Skeletal muscle tissue (tissue), 4 donors: Measurements from ENCODE around the gene ARHGAP26. TPM values are rescaled to one million over a fixed set of nuclear protein-coding genes. Genes with fewer than 3 reads are reported as not detected.

ENCODE experiments used
- H3K27ac ChIP-seq: one replicate; pipeline ENCODE4 v1.7.0; 2013; ENCODE audit warnings: mild to moderate bottlenecking, low read depth, low read length, inconsistent platforms
- H3K27me3 ChIP-seq, 3 donors: one replicate each; pipeline ENCODE4 v1.7.0; 2013; ENCODE audit warnings: low read length in 3 of 3; ENCODE audit not compliant: control insufficient read depth in 3 of 3, insufficient read depth in 3 of 3
- H3K36me3 ChIP-seq, 3 donors: one replicate each; pipeline ENCODE4 v1.7.0; 2013; ENCODE audit warnings: low read length in 3 of 3; ENCODE audit not compliant: control insufficient read depth in 3 of 3, insufficient read depth in 3 of 3
- H3K4me1 ChIP-seq, 3 donors: one replicate each; pipeline ENCODE4 v1.7.0; 2013; ENCODE audit warnings: low read length in 3 of 3, mild to moderate bottlenecking in 3 of 3; ENCODE audit not compliant: control insufficient read depth in 3 of 3, insufficient read depth in 3 of 3
- H3K4me3 ChIP-seq, 3 donors: one replicate each; pipeline ENCODE4 v1.7.0; 2013; ENCODE audit warnings: low read length in 3 of 3
- H3K9ac ChIP-seq, 3 donors: one replicate each; pipeline ENCODE4 v1.7.0; 2013; ENCODE audit warnings: low read length in 3 of 3, mild to moderate bottlenecking in 3 of 3, moderate library complexity in 2 of 3, low read depth in 1 of 3
- H3K9me3 ChIP-seq, 3 donors: one replicate each; pipeline ENCODE4 v1.7.0; 2013; ENCODE audit warnings: low read length in 3 of 3; ENCODE audit not compliant: control insufficient read depth in 3 of 3
- total RNA-seq: library from RNA; depleted of rRNA; stranded (reverse); fragments of >200 nt; gene quantifications from one replicate; pipeline ENCODE4 v1.2.3, GENCODE V29; 2014
- donor health status: Osteomylitis.

The ARHGAP26 gene
- total RNA-seq, 1 donor from 2014 or later, result 28.7 TPM

GRCh38 chr5:143214890-143215289, 444.7 kb downstream of the ARHGAP26 start:
- peaks cover 5 to 13% (median 6%) of the 10 kb centered on the region in 3 donors for H3K36me3 ChIP-seq
- H3K9me3 ChIP-seq, result no peaks in the 10 kb centered on the region
- H3K9ac ChIP-seq, result no peak overlapping the region
- no peak overlapping the region for H3K4me3 ChIP-seq
- no peak overlapping the region for H3K27ac ChIP-seq
- no peaks in the 10 kb centered on the region for H3K27me3 ChIP-seq
- H3K4me1 ChIP-seq, result peaks cover 11 to 30% (median 11%) of the 10 kb centered on the region in 3 donors

- no peak overlapping the region for H3K4me3 ChIP-seq
- no peaks in the 10 kb centered on the region for H3K27me3 ChIP-seq
- H3K36me3 ChIP-seq, result peaks cover 5 to 13% (median 6%) of the 10 kb centered on the region in 3 donors
- H3K27ac ChIP-seq, result no peak overlapping the region
- H3K9ac ChIP-seq, result no peak overlapping the region
- H3K9me3 ChIP-seq, result no peaks in the 10 kb centered on the region
- peaks cover 12 to 37% (median 12%) of the 10 kb centered on the region in 3 donors for H3K4me1 ChIP-seq
These were observed 445.5 kb downstream of the ARHGAP26 start for GRCh38 chr5:143215690-143216089.

GRCh38 chr5:143216211-143216610, 446.0 kb downstream of the ARHGAP26 start:
- Histone ChIP-seq H3K4me1 (peaks cover 12 to 37% (median 12%) of the 10 kb centered on the region in 3 donors), H3K9ac (no peak overlapping the region), H3K36me3 (peaks cover 5 to 13% (median 6%) of the 10 kb centered on the region in 3 donors), H3K27ac (no peak overlapping the region), H3K9me3 (no peaks in the 10 kb centered on the region), H3K4me3 (no peak overlapping the region), H3K27me3 (no peaks in the 10 kb centered on the region)

DNA sequence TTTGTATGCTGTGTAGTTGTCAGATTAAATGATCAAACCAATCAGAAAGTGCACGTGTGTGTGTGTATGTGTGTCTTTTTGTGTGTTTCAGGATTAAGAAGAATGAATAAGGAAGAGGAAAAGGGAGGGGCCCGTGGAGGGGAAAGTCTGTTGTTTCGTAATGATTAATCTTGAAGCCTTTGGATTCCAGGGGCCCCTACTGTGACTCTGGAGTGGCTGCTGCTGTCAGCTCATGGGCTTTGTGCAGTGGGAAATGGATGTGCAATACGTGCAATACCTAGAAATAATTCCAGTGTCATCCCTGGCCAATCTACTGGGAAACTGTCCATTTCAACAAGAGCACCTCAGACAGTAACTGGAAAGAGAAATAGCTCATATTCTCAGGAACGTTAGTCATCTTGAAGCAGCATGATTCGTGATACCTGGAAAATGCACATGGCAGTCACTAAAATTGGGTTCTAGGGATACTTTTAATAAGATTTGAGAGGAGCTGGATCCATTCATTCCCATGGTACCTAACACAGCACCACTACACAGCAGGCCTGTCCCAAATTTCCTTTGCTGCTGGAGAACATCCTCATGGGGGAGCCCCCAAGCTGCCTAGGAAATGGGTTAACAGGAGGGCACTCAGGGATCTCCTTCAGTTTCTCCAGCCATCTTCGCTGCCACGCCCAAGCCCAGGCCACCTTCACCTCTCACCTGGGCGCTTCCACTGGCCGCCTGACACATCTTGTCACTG, 447.1 kb downstream of the ARHGAP26 start:
- Histone ChIP-seq H3K4me1 (peaks cover 12 to 40% (median 16%) of the 10 kb centered on the region in 3 donors), H3K36me3 (peaks cover 5 to 13% (median 6%) of the 10 kb centered on the region in 3 donors), H3K27ac (no peak overlapping the region)

GRCh38 chr5:143217804-143218160, 447.6 kb downstream of the ARHGAP26 start:
- peaks cover 12 to 40% (median 16%) of the 10 kb centered on the region in 3 donors for H3K4me1 ChIP-seq
- no peak overlapping the region for H3K9ac ChIP-seq
- no peak overlapping the region for H3K27ac ChIP-seq
- H3K27me3 ChIP-seq, result no peaks in the 10 kb centered on the region
- no peaks in the 10 kb centered on the region for H3K9me3 ChIP-seq
- peaks cover 5 to 13% (median 6%) of the 10 kb centered on the region in 3 donors for H3K36me3 ChIP-seq
- H3K4me3 ChIP-seq, result no peak overlapping the region

More for the DNA sequence above, 447.1 kb downstream of the ARHGAP26 start:
- no peaks in the 10 kb centered on the region for H3K9me3 ChIP-seq
- no peak overlapping the region for H3K9ac ChIP-seq
- H3K27me3 ChIP-seq, result no peaks in the 10 kb centered on the region
- no peak overlapping the region for H3K4me3 ChIP-seq

GRCh38 chr5:143218517-143219170, 448.5 kb downstream of the ARHGAP26 start:
- Histone ChIP-seq H3K36me3 (peaks cover 6 to 13% (median 6%) of the 10 kb centered on the region in 3 donors), H3K27ac (no peak overlapping the region), H3K27me3 (no peaks in the 10 kb centered on the region), H3K9me3 (no peaks in the 10 kb centered on the region), H3K4me1 (peaks cover 7 to 33% (median 10%) of the 10 kb centered on the region in 3 donors), H3K9ac (no peak overlapping the region), H3K4me3 (no peak overlapping the region)

GRCh38 chr5:143219696-143220095, 449.5 kb downstream of the ARHGAP26 start:
- peaks cover 4 to 7% (median 6%) of the 10 kb centered on the region in 3 donors for H3K36me3 ChIP-seq
- H3K4me1 ChIP-seq, result peaks cover 6 to 30% (median 8%) of the 10 kb centered on the region in 3 donors
- H3K4me3 ChIP-seq, result no peak overlapping the region
- no peaks in the 10 kb centered on the region for H3K9me3 ChIP-seq
- H3K27me3 ChIP-seq, result no peaks in the 10 kb centered on the region
- no peak overlapping the region for H3K9ac ChIP-seq
- H3K27ac ChIP-seq, result no peak overlapping the region

DNA sequence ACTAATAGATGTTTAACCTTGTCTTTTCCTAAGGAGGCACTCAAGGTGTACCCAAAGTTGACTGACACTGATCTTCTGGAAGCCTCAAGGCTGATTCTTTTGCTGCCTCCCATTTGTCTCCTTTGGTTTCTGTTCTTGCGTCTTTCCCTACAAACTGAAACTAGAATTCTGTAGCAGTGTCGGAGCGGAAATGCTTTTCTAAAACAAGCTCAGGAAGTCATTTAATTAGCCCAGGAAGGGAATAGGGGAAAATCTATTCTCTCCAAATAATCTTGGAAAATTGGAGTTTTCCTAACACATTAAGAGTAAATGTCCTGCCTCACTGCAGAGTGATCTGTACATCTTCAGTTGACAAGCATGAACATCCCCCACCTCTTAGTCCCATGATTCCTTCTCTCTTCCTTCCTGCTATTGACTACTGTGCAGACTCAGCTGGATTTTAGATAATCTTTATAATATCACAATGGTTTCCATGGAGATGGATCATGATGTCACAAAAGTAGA, 450.6 kb downstream of the ARHGAP26 start:
- Histone ChIP-seq H3K27me3 (no peaks in the 10 kb centered on the region), H3K4me3 (peak overlapping the region in 2 of 3 donors; percentile 2 to 41), H3K27ac (peak overlapping the region; percentile 52), H3K9me3 (no peaks in the 10 kb centered on the region), H3K36me3 (peaks cover 0 to 7% (median 3%) of the 10 kb centered on the region in 3 donors), H3K9ac (no peak overlapping the region), H3K4me1 (peaks cover 6 to 27% (median 11%) of the 10 kb centered on the region in 3 donors)

- Histone ChIP-seq H3K27ac (peak overlapping the region; percentile 0), H3K36me3 (peaks cover 0 to 2% (median 0%) of the 10 kb centered on the region in 3 donors), H3K9me3 (no peaks in the 10 kb centered on the region), H3K4me1 (peaks cover 17 to 26% (median 19%) of the 10 kb centered on the region in 3 donors), H3K9ac (no peak overlapping the region), H3K4me3 (no peak overlapping the region), H3K27me3 (no peaks in the 10 kb centered on the region)
These were observed 452.4 kb downstream of the ARHGAP26 start for GRCh38 chr5:143222287-143223231.
